ENCODE measurements around the gene AKAP13. TPM values are rescaled to one million over a fixed set of nuclear protein-coding genes. Genes with fewer than 3 reads are reported as not detected.
"Not testable (repeated sequence)": the region's sequence is repeated elsewhere in the genome, so short reads cannot be mapped to it uniquely, and the experiment has no call there.

AKAP13 gene
- total RNA-seq, 1 donor from 2014 or later = 71.8 TPM

DNA sequence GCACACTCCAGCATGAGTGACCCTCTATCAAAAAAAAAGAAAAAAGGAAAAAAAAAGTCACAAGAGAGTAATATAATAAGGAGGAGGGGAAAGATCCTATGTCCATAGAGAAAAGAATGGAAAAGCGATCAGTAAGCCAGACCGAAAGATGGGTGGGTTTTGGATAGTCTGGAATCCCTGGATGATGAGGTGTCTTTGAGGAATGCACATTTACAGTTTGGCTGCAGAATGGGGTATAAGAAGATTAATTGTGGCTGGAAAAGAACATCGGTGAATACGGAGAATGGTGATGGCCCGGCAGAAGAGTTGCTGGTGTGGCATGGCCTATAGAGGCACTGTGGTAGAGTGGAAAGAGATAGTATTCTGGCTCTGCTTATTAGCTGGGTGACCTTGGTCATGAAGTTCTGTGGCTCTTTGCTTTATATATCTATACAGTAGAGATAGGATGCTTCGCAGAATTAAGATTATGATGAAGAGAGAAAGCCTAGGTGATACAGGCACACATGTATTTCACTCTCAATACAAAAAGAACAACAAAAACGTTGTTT is 187.9 kb downstream of the AKAP13 start:
- DNase-seq (ENCODE audit: low read depth, low spot score) = no peak

DNA sequence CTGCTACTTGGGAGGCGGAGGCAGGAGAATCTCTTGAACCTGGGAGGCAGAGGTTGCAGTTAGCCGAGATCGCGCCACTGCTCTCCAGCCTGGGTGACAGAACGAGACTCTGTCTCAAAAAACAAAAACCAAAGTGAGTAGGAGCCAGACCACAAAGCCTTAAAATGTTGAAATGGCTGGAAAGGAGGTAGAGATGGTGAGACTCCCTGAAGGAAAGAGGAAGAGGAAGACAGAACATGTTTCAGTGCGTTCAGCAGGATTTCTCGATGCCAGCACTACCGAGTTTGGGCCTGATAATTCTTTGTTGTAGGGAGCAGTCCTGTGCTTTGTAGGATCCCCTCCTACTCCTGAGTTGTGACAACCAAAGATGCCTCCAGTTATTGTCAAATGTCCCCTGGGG is 189.9 kb downstream of the AKAP13 start:
- DNase-seq (ENCODE audit: low read depth, low spot score) = no peak

DNA sequence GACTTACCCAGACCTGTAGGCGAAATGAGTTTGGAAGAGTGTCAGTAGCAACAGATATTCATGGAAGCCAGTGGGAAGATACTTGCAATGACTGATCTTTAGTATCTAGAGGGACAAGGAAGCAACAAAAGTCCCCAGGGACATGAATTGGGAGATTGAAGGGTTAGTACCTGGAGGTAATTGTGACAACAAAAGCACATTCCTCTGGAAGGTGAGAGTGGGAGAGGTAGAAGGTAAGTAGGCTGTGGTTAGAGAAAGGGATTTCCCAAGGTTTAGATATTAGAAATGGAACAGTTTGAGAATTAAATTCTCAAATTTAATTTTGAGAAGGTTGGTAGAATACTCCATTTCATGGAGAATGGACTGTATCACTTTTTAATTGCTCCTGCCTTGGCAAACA is 191.4 kb downstream of the AKAP13 start:
- DNase-seq (ENCODE audit: low read depth, low spot score) = no peak

DNA sequence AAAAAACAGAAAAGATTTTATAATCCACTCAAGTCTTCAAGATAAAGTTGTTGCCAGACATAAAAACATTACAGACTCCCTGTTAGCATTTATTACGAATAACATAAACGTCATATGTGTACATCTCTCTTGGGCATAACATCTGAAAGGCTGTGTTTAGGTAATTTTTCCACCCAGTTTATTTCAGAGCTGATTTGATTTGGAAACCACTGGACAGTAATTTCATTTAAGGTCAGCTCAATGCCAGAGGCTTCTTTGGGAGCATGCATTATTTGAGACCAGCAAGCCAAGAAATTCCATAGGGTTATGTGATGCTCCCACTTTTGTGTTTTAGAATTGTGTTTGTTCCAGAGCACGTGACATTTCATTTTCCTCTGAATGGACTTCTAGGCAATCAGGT is 196.0 kb downstream of the AKAP13 start:
- DNase-seq (ENCODE audit: low read depth, low spot score) = no peak

DNA sequence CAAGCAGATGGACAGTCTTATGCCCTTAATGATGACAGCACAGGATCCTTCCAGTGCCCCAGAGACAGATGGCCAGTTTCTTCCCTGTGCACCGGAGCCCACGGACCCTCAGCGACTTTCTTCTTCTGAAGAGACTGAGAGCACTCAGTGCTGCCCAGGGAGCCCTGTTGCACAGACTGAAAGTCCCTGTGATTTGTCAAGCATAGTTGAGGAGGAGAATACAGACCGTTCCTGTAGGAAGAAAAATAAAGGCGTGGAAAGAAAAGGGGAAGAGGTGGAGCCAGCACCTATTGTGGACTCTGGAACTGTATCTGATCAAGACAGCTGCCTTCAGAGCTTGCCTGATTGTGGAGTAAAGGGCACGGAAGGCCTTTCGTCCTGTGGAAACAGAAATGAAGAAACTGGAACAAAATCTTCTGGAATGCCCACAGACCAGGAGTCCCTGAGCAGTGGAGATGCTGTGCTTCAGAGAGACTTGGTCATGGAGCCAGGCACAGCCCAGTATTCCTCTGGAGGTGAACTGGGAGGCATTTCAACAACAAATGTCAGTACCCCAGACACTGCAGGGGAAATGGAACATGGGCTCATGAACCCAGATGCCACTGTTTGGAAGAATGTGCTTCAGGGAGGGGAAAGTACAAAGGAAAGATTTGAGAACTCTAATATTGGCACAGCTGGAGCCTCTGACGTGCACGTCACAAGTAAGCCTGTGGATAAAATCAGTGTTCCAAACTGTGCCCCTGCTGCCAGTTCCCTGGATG is 198.7 kb downstream of the AKAP13 start:
- no peak for DNase-seq (ENCODE audit: low read depth, low spot score)

DNA sequence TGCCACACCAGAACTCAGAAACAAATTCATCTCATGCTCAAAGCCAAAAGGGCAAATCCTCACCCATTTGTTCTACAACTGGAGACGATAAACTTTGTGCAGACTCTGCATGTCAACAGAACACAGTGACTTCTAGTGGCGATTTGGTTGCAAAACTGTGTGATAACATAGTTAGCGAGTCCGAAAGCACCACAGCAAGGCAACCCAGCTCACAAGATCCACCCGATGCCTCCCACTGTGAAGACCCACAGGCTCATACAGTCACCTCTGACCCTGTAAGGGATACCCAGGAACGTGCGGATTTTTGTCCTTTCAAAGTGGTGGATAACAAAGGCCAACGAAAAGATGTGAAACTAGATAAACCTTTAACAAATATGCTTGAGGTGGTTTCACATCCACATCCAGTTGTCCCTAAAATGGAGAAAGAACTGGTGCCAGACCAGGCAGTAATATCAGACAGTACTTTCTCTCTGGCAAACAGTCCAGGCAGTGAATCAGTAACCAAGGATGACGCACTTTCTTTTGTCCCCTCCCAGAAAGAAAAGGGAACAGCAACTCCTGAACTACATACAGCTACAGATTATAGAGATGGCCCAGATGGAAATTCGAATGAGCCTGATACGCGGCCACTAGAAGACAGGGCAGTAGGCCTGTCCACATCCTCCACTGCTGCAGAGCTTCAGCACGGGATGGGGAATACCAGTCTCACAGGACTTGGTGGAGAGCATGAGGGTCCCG is 199.7 kb downstream of the AKAP13 start:
- no peak for DNase-seq (ENCODE audit: low read depth, low spot score)

DNA sequence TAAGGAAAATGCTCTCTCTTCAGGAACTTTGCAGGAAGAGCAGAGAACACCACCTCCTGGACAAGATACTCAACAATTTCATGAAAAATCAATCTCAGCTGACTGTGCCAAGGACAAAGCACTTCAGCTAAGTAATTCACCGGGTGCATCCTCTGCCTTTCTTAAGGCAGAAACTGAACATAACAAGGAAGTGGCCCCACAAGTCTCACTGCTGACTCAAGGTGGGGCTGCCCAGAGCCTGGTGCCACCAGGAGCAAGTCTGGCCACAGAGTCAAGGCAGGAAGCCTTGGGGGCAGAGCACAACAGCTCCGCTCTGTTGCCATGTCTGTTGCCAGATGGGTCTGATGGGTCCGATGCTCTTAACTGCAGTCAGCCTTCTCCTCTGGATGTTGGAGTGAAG is 200.5 kb downstream of the AKAP13 start:
- no peak for DNase-seq (ENCODE audit: low read depth, low spot score)

DNA sequence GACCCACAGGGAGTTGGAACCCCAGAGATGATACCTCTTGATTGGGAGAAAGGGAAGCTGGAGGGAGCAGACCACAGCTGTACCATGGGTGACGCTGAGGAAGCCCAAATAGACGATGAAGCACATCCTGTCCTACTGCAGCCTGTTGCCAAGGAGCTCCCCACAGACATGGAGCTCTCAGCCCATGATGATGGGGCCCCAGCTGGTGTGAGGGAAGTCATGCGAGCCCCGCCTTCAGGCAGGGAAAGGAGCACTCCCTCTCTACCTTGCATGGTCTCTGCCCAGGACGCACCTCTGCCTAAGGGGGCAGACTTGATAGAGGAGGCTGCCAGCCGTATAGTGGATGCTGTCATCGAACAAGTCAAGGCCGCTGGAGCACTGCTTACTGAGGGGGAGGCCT is 201.1 kb downstream of the AKAP13 start:
- no peak for DNase-seq (ENCODE audit: low read depth, low spot score)

DNA sequence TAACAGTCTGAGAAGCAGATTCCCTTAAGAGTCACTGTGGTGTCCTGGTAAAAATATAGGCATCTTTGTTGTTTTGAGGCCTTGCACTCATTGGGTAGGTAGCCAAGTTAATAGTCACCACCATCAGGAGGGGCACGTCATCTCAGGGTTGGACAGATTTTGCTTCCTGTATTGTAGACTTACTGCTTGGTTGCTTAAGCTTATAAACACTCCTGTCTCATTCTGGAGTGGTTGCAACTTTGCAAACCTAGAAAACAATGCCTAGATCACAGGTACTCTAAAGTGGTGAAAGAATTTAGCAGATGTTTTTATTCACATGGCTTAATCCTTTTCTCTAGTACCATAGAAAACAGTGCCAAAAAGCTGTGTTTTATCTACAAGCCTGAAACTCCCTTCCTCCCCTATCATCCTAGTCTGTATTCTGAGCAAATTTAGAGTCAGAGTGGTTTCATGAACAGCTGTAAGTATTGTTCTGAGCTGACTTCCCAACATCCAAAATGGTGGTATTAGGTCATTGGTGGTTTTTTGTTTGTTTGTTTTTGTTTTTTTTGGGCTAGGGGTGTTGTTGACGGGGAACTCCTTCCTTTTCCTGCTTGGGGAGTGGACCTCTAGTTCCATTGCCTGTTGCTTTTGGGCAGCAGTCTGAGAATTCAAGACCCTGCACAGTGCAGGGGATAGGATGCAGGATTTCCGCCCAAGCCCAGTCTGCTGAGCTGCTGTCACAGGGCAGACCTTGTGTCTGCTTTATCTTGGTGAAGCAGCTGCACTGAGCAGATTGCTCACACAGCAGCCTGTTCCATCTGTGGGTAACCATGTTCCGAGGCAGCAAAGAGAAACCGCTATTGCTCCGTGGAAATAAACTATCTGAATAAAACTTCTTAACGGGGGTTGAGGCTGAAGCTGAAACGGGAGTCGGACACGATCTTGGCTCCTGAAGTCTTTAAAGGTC is 202.0 kb downstream of the AKAP13 start:
- DNase-seq (ENCODE audit: low read depth, low spot score) = peak; percentile 93

DNA sequence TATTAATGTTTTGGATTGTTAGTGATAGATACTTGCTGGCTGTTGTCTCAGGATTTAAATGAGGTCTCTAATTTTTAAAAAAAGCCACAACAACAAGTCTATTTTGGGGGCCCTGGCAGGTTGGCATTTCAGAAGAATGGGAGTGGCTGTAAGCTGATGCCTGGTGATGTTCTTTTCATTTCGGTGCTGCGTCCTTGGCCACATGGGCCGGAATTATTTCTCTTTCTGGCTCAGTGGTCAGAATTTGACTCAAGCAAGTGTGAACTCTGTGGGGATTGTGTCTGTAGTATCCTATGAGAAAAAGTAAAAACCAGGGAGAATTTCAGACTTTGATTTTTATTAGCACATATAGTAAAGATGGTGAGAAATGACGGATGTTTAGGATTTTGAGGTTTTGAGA is 203.0 kb downstream of the AKAP13 start:
- DNase-seq (ENCODE audit: low read depth, low spot score) = no peak

DNA sequence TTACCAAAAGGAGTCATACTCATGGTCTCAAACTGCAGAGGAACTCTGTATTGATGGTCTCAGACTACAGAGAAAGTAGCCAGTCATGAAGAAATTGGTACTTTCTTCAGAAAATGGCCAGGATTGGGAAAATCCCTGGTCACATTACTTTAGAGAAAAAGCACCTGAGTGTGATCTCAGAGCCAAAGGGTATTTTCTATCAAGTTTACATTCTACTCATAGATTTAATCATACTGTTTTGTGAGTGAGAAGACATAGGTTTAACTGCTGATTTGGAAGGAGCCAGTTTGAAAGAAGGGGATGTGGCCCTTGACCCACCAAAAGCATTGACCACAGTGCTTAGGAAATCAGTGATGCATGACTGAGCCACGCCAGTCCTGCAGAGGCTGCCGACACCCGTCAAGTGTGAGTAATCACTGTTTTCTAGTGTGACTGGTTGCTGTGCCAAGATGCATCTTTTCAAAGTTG is 203.6 kb downstream of the AKAP13 start:
- no peak for DNase-seq (ENCODE audit: low read depth, low spot score)

DNA sequence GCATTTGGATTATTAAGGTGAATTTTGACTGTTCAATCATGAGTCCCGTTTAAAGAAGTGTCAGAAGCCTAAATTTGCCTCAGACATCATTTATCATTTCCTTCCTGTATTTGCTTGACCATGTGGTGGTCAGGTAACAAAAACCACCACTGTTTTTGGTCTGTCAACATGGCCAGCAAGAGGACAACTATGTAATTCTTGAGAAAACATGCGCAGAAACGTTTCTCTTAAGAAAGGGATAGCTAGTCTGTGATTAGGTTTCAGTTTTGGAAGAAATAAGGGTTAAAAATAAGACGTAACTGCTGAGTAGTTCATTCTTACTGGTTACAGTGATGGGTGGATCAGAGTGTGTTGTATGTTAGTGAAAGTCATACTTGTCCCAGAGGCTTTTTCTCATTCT is 204.5 kb downstream of the AKAP13 start:
- DNase-seq (ENCODE audit: low read depth, low spot score) = no peak

DNA sequence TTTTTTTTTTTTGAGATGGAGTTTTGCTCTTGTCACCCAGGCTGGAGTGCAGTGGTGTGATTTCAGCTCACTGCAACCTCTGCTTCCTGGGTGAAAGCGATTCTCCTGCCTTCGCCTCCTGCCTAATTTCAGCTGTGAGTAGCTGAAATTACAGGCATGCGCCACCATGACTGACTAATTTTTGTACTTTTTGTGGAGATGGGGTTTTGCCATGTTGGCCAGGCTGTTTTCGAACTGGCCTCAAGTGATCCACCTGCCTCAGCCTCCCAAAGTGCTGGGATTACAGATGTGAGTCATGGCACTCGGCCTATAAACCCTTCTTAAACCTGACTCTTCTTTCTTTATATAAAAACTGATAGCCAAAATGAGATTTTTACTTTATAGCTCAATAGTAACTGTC is 205.8 kb downstream of the AKAP13 start:
- DNase-seq (ENCODE audit: low read depth, low spot score) = not testable (repeated sequence)

DNA sequence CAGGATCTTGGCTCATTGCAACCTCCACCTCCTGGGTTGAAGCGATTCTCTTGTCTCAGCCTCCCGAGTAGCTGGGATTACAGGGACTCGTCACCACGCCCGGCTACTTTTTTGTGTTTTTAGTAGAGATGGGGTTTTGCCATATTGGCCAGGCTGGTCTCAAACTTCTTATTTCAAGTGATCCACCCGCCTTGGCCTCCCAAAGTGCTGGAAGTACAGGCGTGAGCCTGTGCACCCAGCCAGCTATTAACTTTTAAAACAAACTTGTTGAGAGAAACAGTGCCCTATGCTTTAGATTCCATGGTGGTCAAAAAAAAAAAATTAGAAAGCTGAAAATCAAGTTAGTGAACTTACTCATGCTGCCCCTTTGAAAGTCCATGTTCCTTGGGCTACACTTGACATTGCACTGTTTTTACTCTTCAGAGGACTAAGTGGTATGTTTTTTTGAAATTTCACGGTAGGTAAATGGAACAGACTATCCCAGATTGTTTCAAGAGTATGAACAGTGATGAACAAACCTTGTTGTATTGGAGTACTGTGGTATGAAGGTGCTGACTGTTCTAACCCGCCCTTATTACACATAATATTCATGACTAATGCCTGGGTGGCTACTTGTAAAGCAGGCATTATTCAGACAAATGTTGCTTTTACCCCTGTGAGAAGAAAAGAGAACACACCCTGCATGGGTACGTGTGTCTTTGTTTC is 207.5 kb downstream of the AKAP13 start:
- no peak for DNase-seq (ENCODE audit: low read depth, low spot score)

DNA sequence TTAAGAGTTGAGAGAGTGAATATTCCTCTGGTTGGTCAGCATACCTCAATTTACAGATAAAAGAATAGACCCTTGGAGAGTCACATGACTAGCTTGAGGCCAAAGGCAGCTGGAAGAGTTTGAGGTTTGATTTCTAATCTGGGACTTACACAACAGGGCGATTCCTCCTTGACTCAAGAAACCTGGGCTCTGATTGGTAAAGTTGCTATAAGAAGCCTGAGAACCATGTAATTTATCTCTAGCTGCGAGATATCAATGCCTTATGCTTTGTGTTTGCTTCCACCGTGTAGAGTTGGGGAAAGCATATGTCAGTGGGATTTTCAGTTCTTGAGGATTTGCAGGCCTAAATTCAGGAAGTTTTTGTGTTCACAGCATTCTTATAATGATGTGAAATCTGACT is 208.3 kb downstream of the AKAP13 start:
- no peak for DNase-seq (ENCODE audit: low read depth, low spot score)

DNA sequence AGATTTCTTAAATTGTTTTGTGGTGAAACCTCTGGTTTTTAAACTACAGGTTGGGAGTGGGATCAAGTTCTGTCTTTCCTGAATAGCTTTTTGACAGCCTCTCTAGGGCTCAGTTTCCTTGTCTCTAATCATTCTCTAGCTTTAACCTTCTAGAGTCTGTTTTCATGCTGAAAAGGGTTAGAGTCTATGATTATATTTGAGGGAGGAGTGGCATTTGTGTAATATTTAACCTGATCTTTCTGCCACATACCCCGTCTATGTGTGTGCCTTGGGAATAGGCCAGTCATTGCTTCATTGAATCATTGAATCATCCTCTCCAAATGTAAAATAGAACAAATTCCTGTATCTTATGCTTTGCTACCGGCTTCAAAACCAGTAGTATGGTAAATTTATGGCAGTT is 209.4 kb downstream of the AKAP13 start:
- DNase-seq (ENCODE audit: low read depth, low spot score) = no peak

DNA sequence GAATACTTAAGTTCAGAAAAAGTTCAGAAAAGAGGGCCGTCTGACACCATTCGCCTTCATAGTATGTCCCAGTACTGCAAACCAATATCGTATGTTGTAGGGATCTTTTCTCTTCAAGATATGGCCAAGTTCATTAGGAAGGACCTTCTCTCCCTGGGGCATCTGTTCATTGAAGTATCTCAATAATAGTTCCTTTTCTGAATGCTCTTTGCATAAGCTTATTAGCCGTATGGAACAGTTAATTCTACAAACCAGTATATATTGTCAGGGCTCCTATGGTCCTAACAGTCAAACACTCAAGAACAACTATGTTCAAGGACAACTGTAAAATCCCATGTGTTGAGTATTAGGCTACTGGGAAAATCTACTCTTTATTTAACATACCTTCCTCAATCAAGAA is 211.2 kb downstream of the AKAP13 start:
- no peak for DNase-seq (ENCODE audit: low read depth, low spot score)

DNA sequence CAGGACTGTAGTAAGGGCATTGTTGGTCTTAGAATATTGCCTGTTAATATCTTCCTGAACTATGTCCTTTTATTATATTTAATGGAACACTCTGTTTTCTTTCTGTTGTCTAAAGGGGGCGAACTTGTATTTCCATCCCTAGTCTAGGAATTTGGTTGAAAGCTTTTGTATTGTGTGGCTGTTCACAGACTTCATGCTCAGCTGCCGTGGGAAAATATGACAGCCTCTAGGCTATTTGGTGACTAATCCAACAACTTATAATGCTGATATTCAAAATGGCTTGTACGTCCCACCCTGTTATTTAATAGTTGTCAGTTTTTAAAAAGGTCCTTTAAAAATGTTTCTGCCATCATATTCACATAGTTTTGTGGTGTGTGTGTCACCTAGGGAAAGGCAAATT is 211.7 kb downstream of the AKAP13 start:
- peak; percentile 84 for DNase-seq (ENCODE audit: low read depth, low spot score)

DNA sequence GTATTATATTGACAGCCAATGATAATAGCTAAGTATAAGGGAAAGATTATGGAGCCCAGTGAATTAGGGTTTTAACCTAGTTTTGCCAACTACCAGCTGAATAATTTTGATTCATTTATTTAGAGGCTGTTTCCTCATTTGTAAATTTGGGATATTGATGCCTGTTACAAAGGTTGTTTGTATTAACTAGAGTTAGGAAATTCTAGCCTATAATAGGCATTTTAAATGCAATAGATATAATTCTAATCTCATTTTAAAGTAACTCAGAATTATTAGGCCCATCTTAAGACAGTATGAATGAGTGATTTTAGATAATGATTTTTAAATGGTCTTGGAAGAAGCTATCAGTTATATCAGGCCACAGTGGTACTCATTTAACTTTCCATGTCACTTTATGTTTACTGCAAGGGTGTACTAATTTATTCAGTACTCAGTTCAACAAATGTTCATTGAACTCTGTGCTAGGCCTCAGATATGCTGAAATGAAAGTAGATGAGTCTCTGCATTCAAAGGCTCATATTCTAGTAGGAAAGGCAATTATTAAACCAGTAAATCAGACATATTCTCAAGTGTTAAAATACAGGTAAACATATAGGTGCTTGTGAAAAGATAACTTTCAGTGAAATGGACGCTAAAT is 213.5 kb downstream of the AKAP13 start:
- DNase-seq (ENCODE audit: low read depth, low spot score) = no peak

DNA sequence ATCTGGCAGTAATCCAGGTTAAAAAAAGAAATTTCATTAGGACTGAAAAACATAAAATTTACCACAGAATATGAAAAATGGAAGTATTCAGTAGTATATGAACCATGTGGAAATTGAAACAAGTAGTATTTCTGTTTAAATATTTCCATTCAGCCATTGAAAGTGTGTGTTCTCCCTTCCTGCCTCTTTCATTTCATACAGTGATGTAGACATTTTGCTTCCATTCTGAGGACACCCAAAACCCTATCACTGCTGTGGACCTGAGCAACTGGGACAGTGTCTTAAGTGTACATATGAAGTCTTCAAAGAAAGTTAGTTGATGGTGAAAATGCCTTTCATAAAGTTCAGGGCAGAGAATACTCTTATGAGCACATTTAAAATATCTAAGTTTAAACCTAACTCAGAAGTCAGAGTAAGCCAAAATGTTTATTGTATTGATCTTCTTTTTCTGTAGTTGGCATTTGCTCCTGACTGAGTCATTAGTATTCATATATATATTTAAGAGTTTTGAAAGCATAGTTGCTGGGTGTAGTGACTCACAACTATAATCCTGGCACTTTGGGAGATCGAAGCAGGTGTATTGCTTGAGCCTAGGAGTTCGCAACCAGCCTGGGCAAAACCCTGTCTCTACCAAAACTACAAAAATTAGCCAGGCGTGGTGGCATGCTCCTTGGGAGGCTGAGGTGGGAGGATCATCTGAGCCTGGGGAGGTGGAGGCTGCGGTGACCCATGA is 215.6 kb downstream of the AKAP13 start:
- no peak for DNase-seq (ENCODE audit: low read depth, low spot score)

All from pulmonary artery endothelial cell (primary cell).